GM12878 (cell line): ENCODE data around the gene EPHB1. TPM values are rescaled to one million over a fixed set of nuclear protein-coding genes. Genes with fewer than 3 reads are reported as not detected.

ENCODE experiments used
- ATAC-seq: fragments of 200-7000 bp; cut with Tn5 transposase; 3 replicates; pipeline ENCODE4 v1.9.1; 2020; ENCODE audit warnings: mild to moderate bottlenecking, moderate library complexity
- BruUV-seq: library from RNA; stranded (reverse); fragments of 400-500 nt; replicated peaks from 2 replicates; lab custom pipeline; 2021; lab: Mats Ljungman, UMichigan
- CTCF ChIA-PET: fragments of 300-600 bp; sonication (Branson Sonifier 250); formaldehyde crosslinking; extraction: SDS; loops from one replicate; lab custom pipeline; 2021; ENCODE audit warnings: inconsistent platforms; lab: Yijun Ruan, JAX
- POLR2A ChIA-PET: fragments of 350-600 bp; formaldehyde crosslinking; extraction: SDS; loops from one replicate; lab custom pipeline; 2021; ENCODE audit warnings: inconsistent platforms; lab: Charles Lee
- RAD21 ChIA-PET: fragments of 300-600 bp; sonication (Branson Sonifier 250); formaldehyde crosslinking; loops from one replicate; lab custom pipeline; 2023; ENCODE audit warnings: antibody characterized with exemption; ENCODE audit not compliant: unreplicated experiment; lab: Charles Lee
- SMC1A ChIA-PET: fragments of 300-600 bp; sonication (Branson Sonifier 250); formaldehyde crosslinking; loops from one replicate; lab custom pipeline; 2023; ENCODE audit not compliant: unreplicated experiment, uncharacterized antibody; lab: Charles Lee
- DNase-seq: peaks from one replicate; pipeline ENCODE4 v3.0.0-alpha.2; 2011; ENCODE audit warnings: low read depth, low spot score
- FAIRE-seq: peaks from 3 replicates; lab custom pipeline; 2011; peaks lifted over from hg19 to GRCh38; lab: Jason Lieb, UNC
- H2AFZ ChIP-seq: 2 replicates; pipeline ENCODE4 v1.6.0; 2011; ENCODE audit warnings: low read depth, low read length, control low read depth; ENCODE audit not compliant: control insufficient read depth
- H3K27ac ChIP-seq: 2 replicates; pipeline ENCODE4 v1.5.1; 2011; ENCODE audit warnings: control low read depth; ENCODE audit not compliant: control insufficient read depth, insufficient read depth
- H3K27me3 ChIP-seq, 2 experiments: replicated peaks in 1 of 2; 2 replicates each; pipeline versions ENCODE4 v1.6.0 to v1.6.1; 2011; ENCODE audit warnings: low read length in 1 of 2; ENCODE audit not compliant: control insufficient read depth in 2 of 2, insufficient read depth in 2 of 2
- H3K36me3 ChIP-seq, 2 experiments: 2 replicates each; pipeline ENCODE4 v1.5.1; 2011; ENCODE audit warnings: low read length in 1 of 2; ENCODE audit not compliant: control insufficient read depth in 2 of 2, insufficient read depth in 2 of 2
- H3K4me1 ChIP-seq: 2 replicates; pipeline ENCODE4 v1.6.1; 2011; ENCODE audit warnings: mild to moderate bottlenecking, low read length, moderate library complexity, mixed read lengths; ENCODE audit not compliant: control insufficient read depth, insufficient read depth
- H3K4me2 ChIP-seq: 2 replicates; pipeline ENCODE4 v1.6.0; 2011; ENCODE audit warnings: control low read depth; ENCODE audit not compliant: control insufficient read depth, insufficient read depth
- H3K4me3 ChIP-seq: fragments of 200-600 bp; sonication (generic); 2 replicates; pipeline ENCODE4 v1.5.1; 2016
- H3K79me2 ChIP-seq: 2 replicates; pipeline ENCODE4 v1.6.0; 2011; ENCODE audit warnings: low read length; ENCODE audit not compliant: control insufficient read depth, insufficient read depth
- H3K9ac ChIP-seq: 2 replicates; pipeline ENCODE4 v1.8.0; 2011; ENCODE audit warnings: low read length, control low read depth, mixed read lengths; ENCODE audit not compliant: control insufficient read depth, insufficient read depth
- H3K9me3 ChIP-seq: replicated peaks from 3 replicates; pipeline ENCODE4 v1.5.1; 2011; ENCODE audit warnings: mild to moderate bottlenecking, low read length; ENCODE audit not compliant: control insufficient read depth, insufficient read depth
- H4K20me1 ChIP-seq: 2 replicates; pipeline ENCODE4 v1.6.0; 2011; ENCODE audit not compliant: control insufficient read depth, insufficient read depth
- CEBPZ ChIP-seq: fragments of 150-350 bp; IDR thresholded peaks from 2 replicates; pipeline ENCODE4 v1.6.1; 2016; ENCODE audit warnings: low read depth, low read length
- CHD2 ChIP-seq: IDR thresholded peaks from 2 replicates; pipeline ENCODE4 v1.6.1; 2011; ENCODE audit warnings: low read depth, low read length, improper control_type of control experiment, borderline replicate concordance
- HCFC1 ChIP-seq: fragments of 150-350 bp; IDR thresholded peaks from 2 replicates; pipeline ENCODE4 v1.6.1; 2014; ENCODE audit warnings: low read length
- JUND ChIP-seq: IDR thresholded peaks from 2 replicates; pipeline ENCODE4 v1.6.1; 2012; ENCODE audit warnings: low read depth, mild to moderate bottlenecking, low read length, improper control_type of control experiment, moderate library complexity
- MTA2 ChIP-seq: fragments of 450-650 bp; IDR thresholded peaks from 2 replicates; pipeline ENCODE4 v1.6.1; 2016; ENCODE audit warnings: low read depth, mild to moderate bottlenecking, moderate library complexity
- PAX8 ChIP-seq: fragments of 450-650 bp; IDR thresholded peaks from 2 replicates; pipeline ENCODE4 v1.6.1; 2017; ENCODE audit warnings: mild to moderate bottlenecking, moderate library complexity
- SP1 ChIP-seq: IDR thresholded peaks from one replicate; pipeline ENCODE4 v1.6.1; 2011; ENCODE audit warnings: low read depth, low read length
- TARDBP ChIP-seq: IDR thresholded peaks from 2 replicates; pipeline ENCODE4 v1.6.1; 2016; ENCODE audit warnings: borderline replicate concordance
- TCF3 ChIP-seq: IDR thresholded peaks from 2 replicates; pipeline ENCODE4 v1.6.1; 2012; ENCODE audit warnings: low read depth, mild to moderate bottlenecking, low read length, borderline replicate concordance; ENCODE audit not compliant: insufficient read depth
- TCF7 ChIP-seq: IDR thresholded peaks from 2 replicates; pipeline ENCODE4 v1.6.1; 2014; ENCODE audit warnings: antibody characterized with exemption, borderline replicate concordance
- WGBS: methylation state at CpG from one replicate; pipeline ENCODE4 v1.1.6; 2016; ENCODE audit warnings: low lambda C conversion rate; ENCODE audit not compliant: insufficient replicate concordance, insufficient coverage; ENCODE audit errors: missing lambda C conversion rate; 5-methylcytosine and 5-hydroxymethylcytosine counted together
- in situ Hi-C: fragments of 300-500 bp; cut with MboI; formaldehyde crosslinking; loops from 9 replicates; pipeline ENCODE4 v1.14.3; 2018; ENCODE audit warnings: mixed read lengths
- intact Hi-C: fragments of 100-400 bp; cut with micrococcal nuclease; formaldehyde crosslinking; loops from one replicate; pipeline ENCODE4 v1.14.2; 2022; ENCODE audit not compliant: unreplicated experiment
- polyA plus RNA-seq, 11 experiments: library from polyadenylated mRNA; depleted of rRNA in 4 of 11; unstranded in 6 of 11; stranded (reverse) in 5 of 11; fragments of >200 nt; fragmentation: Nextera tagmentation in 4 of 11; fragmentation: Illumina TruSeq in 1 of 11; extraction: Ambion mirVana in 4 of 11; extraction: Trizol in 1 of 11; gene quantifications; 1 replicate in 1 of 11; 2 replicates in 10 of 11; pipeline versions ENCODE4 v1.2.1 to v1.2.3, GENCODE V29; 2011 to 2016; ENCODE audit warnings: inconsistent platforms in 2 of 11, missing spikeins in 2 of 11, low read depth in 1 of 11
- total RNA-seq, 4 experiments: library from RNA; depleted of rRNA in 3 of 4; stranded (reverse); fragments of >200 nt in 3 of 4; fragmentation: Illumina TruSeq in 1 of 4; extraction: Trizol in 1 of 4; gene quantifications; 2 replicates each; pipeline versions ENCODE4 v1.2.1 to v1.2.3, GENCODE V29; 2013 to 2021
- TF ChIP-seq, protein P1 (sequence below), 3 experiments: IDR thresholded peaks in 2 of 3; conservative IDR thresholded peaks in 1 of 3; 2 replicates each; pipeline ENCODE4 v1.5.1; 2011; ENCODE audit warnings: low read depth in 3 of 3, low read length in 3 of 3, mild to moderate bottlenecking in 3 of 3, control low read depth in 2 of 3, moderate library complexity in 2 of 3, inconsistent platforms in 1 of 3, mixed read lengths in 1 of 3; ENCODE audit not compliant: control insufficient read depth in 2 of 3, insufficient read depth in 1 of 3; ENCODE audit errors: extremely low read depth in 1 of 3
- TF ChIP-seq, protein P2 (sequence below): fragments of 450-650 bp; IDR thresholded peaks from 2 replicates; pipeline ENCODE4 v1.6.1; 2017; ENCODE audit warnings: mild to moderate bottlenecking, moderate library complexity

The EPHB1 gene
- total and polyA plus RNA-seq, 10 of the 15 experiments (the other 5 are each of a cell fraction or from before 2014, with no cell fraction given): 0.33 to 23.8 (median 1.2) TPM

DNA sequence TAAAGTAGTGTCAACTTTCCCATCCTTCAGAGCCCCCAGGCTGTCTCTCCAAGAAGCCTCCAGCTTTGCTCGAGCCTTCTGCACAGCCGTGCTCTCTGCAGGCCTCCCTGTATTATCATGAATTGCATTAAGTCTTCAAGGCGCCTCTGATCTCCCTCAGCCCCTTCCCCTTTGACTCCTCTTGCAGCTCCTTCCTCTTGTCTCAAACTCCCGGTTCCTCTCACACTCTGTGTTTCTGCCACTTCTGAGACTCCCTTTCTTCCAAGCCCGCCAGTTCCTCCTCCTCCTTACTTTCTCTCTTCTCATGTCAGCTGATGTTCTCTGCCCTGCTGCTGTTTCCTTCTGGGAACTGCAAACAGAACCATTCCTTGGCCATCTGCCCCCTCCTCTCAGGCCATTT is 418.8 kb downstream of the EPHB1 start:
- BruUV-seq: no TSS peak
- SMC1A ChIA-PET: interaction anchor here (2.1 kb wide), 1 partner anchor 12 kb away, joined by 13 read pairs; no protein-coding TSS in a partner anchor
- RAD21 ChIA-PET: interaction anchor here (1.2 to 2.1 kb wide), 2 partner anchors 26 to 419 kb away, joined by 3 to 7 read pairs; partner anchors contain the start of gene EPHB1
- in situ Hi-C loops: no loop called here
- Histone ChIP-seq H3K36me3 (peaks cover 0 to 8% of the 10 kb centered on the region in 2 experiments; a peak in 1 of 4 replicates), H3K27me3 (no peaks in the 10 kb centered on the region), H3K4me3 (no peak overlapping the region), H3K4me1 (0 out of 2 replicates have a peak, but pooled peaks cover 4% of the 10 kb centered on the region), H2AFZ (no peak overlapping the region), H3K9ac (no peak overlapping the region), H3K27ac (no peak overlapping the region), H3K79me2 (no peaks in the 10 kb centered on the region), H4K20me1 (no peaks in the 10 kb centered on the region), H3K4me2 (no peak overlapping the region), H3K9me3 (no peaks in the 10 kb centered on the region; the same call in 2 of the 3 replicates)
- CTCF ChIA-PET: interaction anchor here (1.4 to 2.0 kb wide), 3 partner anchors 12 to 31 kb away, joined by 3 to 8 read pairs (median 4); no protein-coding TSS in a partner anchor
- POLR2A ChIA-PET: interaction anchor here (0.9 kb wide), 1 partner anchor 326 kb away, joined by 3 read pairs; no protein-coding TSS in a partner anchor
- WGBS: 10% methylated on average over 5 of the region's 5 CpGs
- ATAC-seq: no peak
- DNase-seq: no peak
- FAIRE-seq: no peak
- intact Hi-C loops: no loop called here
- no peak for TF ChIP-seq PAX8
- TF ChIP-seq JUND: no peak
- TF ChIP-seq TCF3: no peak
- no peak for TF ChIP-seq CHD2
- TF ChIP-seq TARDBP: no peak
- TF ChIP-seq MTA2: no peak
- TF ChIP-seq, protein P1, sequence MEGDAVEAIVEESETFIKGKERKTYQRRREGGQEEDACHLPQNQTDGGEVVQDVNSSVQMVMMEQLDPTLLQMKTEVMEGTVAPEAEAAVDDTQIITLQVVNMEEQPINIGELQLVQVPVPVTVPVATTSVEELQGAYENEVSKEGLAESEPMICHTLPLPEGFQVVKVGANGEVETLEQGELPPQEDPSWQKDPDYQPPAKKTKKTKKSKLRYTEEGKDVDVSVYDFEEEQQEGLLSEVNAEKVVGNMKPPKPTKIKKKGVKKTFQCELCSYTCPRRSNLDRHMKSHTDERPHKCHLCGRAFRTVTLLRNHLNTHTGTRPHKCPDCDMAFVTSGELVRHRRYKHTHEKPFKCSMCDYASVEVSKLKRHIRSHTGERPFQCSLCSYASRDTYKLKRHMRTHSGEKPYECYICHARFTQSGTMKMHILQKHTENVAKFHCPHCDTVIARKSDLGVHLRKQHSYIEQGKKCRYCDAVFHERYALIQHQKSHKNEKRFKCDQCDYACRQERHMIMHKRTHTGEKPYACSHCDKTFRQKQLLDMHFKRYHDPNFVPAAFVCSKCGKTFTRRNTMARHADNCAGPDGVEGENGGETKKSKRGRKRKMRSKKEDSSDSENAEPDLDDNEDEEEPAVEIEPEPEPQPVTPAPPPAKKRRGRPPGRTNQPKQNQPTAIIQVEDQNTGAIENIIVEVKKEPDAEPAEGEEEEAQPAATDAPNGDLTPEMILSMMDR (IDR thresholded peaks at IDR 0.05 in 2 of 3, conservative IDR thresholded peaks at IDR 0.05 in 1 of 3; ENCODE audit: control insufficient read depth in 2 of 3, extremely low read depth in 1 of 3, insufficient read depth in 1 of 3, low read depth in 3 of 3, low read length in 3 of 3): no peak
- TF ChIP-seq CEBPZ: no peak
- TF ChIP-seq, protein P2, sequence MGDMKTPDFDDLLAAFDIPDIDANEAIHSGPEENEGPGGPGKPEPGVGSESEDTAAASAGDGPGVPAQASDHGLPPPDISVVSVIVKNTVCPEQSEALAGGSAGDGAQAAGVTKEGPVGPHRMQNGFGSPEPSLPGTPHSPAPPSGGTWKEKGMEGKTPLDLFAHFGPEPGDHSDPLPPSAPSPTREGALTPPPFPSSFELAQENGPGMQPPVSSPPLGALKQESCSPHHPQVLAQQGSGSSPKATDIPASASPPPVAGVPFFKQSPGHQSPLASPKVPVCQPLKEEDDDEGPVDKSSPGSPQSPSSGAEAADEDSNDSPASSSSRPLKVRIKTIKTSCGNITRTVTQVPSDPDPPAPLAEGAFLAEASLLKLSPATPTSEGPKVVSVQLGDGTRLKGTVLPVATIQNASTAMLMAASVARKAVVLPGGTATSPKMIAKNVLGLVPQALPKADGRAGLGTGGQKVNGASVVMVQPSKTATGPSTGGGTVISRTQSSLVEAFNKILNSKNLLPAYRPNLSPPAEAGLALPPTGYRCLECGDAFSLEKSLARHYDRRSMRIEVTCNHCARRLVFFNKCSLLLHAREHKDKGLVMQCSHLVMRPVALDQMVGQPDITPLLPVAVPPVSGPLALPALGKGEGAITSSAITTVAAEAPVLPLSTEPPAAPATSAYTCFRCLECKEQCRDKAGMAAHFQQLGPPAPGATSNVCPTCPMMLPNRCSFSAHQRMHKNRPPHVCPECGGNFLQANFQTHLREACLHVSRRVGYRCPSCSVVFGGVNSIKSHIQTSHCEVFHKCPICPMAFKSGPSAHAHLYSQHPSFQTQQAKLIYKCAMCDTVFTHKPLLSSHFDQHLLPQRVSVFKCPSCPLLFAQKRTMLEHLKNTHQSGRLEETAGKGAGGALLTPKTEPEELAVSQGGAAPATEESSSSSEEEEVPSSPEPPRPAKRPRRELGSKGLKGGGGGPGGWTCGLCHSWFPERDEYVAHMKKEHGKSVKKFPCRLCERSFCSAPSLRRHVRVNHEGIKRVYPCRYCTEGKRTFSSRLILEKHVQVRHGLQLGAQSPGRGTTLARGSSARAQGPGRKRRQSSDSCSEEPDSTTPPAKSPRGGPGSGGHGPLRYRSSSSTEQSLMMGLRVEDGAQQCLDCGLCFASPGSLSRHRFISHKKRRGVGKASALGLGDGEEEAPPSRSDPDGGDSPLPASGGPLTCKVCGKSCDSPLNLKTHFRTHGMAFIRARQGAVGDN: no peak
- no peak for TF ChIP-seq SP1
- TF ChIP-seq HCFC1: no peak
- TF ChIP-seq TCF7: no peak
